AG04450 (cell line): Measurements from ENCODE around the gene KRT77. TPM values are rescaled to one million over a fixed set of nuclear protein-coding genes. Genes with fewer than 3 reads are reported as not detected.
"Not testable (repeated sequence)": the region's sequence is repeated elsewhere in the genome, so short reads cannot be mapped to it uniquely, and the experiment has no call there.

Source experiments
- CTCF ChIA-PET: fragments of 300-600, 350-600 bp; formaldehyde crosslinking; extraction: SDS; loops from one replicate; lab custom pipeline; 2022; ENCODE audit warnings: antibody characterized with exemption, inconsistent platforms; lab: Charles Lee
- POLR2A ChIA-PET: fragments of 350-600 bp; formaldehyde crosslinking; extraction: SDS; loops from one replicate; lab custom pipeline; 2021; ENCODE audit warnings: antibody characterized with exemption, inconsistent platforms; lab: Yijun Ruan, JAX
- DNase-seq: peaks from one replicate; pipeline ENCODE4 v3.0.0-alpha.2; 2011; ENCODE audit warnings: low read depth, low spot score
- H3K27ac ChIP-seq: one replicate; pipeline ENCODE4 v1.5.1; 2012; ENCODE audit warnings: low read depth, low read length, control low read depth
- H3K27me3 ChIP-seq: one replicate; pipeline ENCODE4 v1.6.0; 2012; ENCODE audit warnings: low read length; ENCODE audit not compliant: control insufficient read depth, insufficient read depth
- H3K4me3 ChIP-seq: 2 replicates; pipeline ENCODE4 v1.5.1; 2011; ENCODE audit warnings: mild to moderate bottlenecking, low read depth, low read length, control low read depth
- H3K9me3 ChIP-seq: 2 replicates; pipeline ENCODE4 v1.5.1; 2012; ENCODE audit warnings: low read length; ENCODE audit not compliant: control insufficient read depth, insufficient read depth
- polyA plus RNA-seq: library from polyadenylated mRNA; depleted of rRNA; stranded (reverse); fragments of >200 nt; gene quantifications from 2 replicates; pipeline ENCODE4 v1.2.3, GENCODE V29; 2011
- TF ChIP-seq, protein P1 (sequence below): IDR thresholded peaks from 2 replicates; pipeline ENCODE4 v1.5.1; 2011; ENCODE audit warnings: low read depth, low read length, control low read depth, inconsistent platforms

The KRT77 gene
- polyA plus RNA-seq, 1 experiment: not detected

DNA sequence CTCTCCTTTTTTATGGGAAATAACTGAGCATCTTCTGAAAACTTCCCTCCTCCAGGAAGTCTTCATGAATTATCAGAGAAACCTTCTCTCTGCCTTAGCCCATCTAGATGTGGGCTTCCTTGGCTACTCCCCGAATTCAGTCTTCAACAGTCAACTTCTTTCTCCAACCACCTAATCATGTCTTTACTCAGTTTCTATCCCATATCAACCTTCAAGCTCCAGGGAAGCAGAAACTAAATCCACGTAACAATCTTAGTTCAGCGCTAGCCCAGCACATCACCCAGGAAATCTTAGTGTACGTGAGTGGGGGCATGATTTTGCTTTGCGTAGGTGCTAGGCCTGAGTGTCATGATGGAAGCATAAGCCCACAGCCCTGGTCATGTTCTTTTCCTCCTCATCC lies 12.7 kb upstream of the KRT77 start:
- ChIA-PET POLR2A (no interaction called here), CTCF (no interaction called here)
- no peak overlapping the region for H3K27ac ChIP-seq
- H3K9me3 ChIP-seq: peaks cover 5% of the 10 kb centered on the region; the same call in 1 of the 2 replicates
- TF ChIP-seq, protein P1, sequence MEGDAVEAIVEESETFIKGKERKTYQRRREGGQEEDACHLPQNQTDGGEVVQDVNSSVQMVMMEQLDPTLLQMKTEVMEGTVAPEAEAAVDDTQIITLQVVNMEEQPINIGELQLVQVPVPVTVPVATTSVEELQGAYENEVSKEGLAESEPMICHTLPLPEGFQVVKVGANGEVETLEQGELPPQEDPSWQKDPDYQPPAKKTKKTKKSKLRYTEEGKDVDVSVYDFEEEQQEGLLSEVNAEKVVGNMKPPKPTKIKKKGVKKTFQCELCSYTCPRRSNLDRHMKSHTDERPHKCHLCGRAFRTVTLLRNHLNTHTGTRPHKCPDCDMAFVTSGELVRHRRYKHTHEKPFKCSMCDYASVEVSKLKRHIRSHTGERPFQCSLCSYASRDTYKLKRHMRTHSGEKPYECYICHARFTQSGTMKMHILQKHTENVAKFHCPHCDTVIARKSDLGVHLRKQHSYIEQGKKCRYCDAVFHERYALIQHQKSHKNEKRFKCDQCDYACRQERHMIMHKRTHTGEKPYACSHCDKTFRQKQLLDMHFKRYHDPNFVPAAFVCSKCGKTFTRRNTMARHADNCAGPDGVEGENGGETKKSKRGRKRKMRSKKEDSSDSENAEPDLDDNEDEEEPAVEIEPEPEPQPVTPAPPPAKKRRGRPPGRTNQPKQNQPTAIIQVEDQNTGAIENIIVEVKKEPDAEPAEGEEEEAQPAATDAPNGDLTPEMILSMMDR: no peak
- peaks cover 41% of the 10 kb centered on the region for H3K27me3 ChIP-seq
- DNase-seq: no peak
- H3K4me3 ChIP-seq: no peak overlapping the region

DNA sequence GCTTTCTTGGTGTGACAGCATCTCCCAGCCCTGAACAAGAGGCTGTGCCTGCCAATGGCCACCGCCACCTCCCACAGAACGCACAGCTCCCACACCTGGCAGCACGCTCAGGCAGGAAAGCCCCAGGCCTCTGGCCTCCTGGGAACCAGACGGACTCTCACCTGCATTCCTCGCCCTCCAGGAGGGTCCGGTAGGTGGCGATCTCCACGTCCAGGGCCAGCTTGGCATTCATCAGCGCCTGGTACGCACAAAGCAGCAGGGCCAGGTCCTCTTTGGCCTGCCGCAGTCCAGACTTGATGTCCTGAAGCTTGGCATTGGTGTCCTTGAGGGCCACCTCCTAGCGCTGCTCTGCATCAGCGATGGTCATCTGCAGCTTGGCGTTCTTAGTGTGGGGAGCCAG lies 12.1 kb upstream of the KRT77 start:
- CTCF ChIA-PET: interaction anchor here (0.9 kb wide), 1 partner anchor 151 kb away, joined by 3 read pairs; no protein-coding TSS in a partner anchor
- no peak overlapping the region for H3K27ac ChIP-seq
- TF ChIP-seq, protein P1: 0 out of 2 replicates have a peak, but pooled peaks have one; percentile 9
- H3K9me3 ChIP-seq: peaks cover 5% of the 10 kb centered on the region; the same call in 1 of the 2 replicates
- DNase-seq: no peak
- POLR2A ChIA-PET: no interaction called here
- no peak overlapping the region for H3K4me3 ChIP-seq
- H3K27me3 ChIP-seq: peaks cover 41% of the 10 kb centered on the region

DNA sequence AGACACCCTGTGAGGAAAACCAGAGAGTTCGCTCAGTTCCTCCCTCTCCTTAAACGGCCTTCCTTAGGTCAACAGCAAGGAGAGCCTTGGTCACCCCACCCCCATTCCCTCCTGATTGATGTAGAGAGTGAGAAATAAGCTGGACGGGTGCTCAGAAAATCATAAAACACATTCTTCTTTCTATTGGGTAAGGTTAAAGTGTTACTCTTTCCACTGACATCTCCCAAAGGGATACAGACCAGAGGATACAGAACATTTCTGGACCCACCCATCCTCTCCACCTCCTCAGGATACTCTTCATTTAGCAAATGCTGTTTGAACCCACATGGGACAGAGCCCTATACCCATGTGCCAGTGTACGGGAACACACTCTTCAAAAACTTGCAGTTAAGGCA lies 11.6 kb upstream of the KRT77 start:
- CTCF ChIA-PET: interaction anchor here (0.9 kb wide), 1 partner anchor 151 kb away, joined by 3 read pairs; no protein-coding TSS in a partner anchor
- peaks cover 5% of the 10 kb centered on the region; the same call in 1 of the 2 replicates for H3K9me3 ChIP-seq
- H3K4me3 ChIP-seq: no peak overlapping the region
- no peak for DNase-seq
- peaks cover 41% of the 10 kb centered on the region for H3K27me3 ChIP-seq
- no peak overlapping the region for H3K27ac ChIP-seq
- POLR2A ChIA-PET: no interaction called here
- TF ChIP-seq, protein P1: no peak

DNA sequence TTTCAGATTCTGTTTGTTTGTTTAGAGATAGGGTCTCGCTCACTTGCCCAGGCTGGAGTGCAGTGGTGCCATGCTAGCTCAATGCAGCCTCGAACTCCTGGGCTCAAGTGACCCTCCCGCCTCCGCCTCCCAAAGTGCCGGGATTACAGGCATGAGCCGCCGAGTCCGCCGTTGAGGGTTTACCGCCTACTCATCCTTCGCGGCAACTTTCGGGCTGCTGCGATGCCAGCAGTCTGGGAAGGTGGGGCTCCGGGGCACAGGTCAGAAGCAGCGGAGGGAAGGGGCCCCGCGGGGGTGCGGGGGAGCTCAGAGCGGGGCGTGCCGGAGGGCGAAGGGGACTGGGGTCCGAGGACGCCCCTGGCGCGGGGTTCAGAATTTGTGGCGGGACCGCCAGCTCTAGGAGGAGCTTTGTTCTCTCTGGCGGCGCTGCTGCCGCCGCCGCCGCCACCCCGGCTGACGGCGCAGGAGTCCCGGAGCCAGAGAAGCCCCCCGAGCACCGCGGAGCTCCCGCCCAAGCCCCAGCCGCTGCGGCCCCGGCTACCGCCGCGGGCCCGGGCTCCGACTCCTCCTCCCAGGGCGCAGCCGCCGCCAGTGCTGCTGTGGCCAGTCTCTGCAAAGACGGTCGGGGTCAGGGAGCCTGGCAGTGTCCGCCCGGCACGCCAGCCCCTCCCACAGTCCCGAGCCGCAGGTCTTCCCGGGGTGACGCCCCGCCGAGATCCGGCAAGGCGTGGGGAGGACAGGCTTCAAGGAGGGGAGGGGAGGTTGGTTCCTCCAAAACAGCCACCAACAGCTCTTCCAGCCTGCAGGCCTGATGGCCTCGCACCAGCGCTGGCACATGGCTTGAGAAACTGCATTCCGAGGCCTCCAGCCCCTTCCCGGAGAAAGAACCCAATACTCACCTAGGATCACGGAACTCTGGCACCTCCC lies 10.9 kb upstream of the KRT77 start:
- TF ChIP-seq, protein P1: no peak
- no peak for DNase-seq
- ChIA-PET POLR2A (no interaction called here), CTCF (no interaction called here)
- Histone ChIP-seq H3K27ac (no peak overlapping the region), H3K9me3 (peaks cover 5% of the 10 kb centered on the region; the same call in 1 of the 2 replicates), H3K27me3 (peaks cover 44% of the 10 kb centered on the region), H3K4me3 (no peak overlapping the region)

DNA sequence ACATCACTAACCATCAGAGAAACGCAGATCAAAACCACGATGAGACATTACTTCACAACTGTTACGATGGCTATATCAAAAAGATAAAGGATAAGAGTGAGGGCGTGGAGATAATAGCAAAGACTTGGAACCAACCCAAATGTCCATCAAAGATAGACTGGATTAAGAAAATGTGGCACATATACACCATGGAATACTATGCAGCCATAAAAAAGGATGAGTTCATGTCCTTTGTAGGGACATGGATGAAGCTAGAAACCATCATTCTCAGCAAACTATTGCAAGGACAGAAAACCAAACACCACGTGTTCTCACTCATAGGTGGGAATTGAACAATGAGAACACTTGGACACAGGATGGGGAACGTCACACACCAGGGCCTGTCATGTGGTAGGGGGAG lies 8.8 kb upstream of the KRT77 start:
- DNase-seq, H3K27ac ChIP-seq, H3K9me3 ChIP-seq, POLR2A ChIA-PET, H3K4me3 ChIP-seq, CTCF ChIA-PET: not testable (repeated sequence)
- peaks cover 42% of the 10 kb centered on the region for H3K27me3 ChIP-seq
